DMS114 treated with DMSO at 0.1 percent for 48 hours (cell line): ENCODE measurements around the gene MKRN1.
"Not testable (repeated sequence)": the region's sequence is repeated elsewhere in the genome, so short reads cannot be mapped to it uniquely, and the experiment has no call there.

ENCODE experiments used
- DNase-seq: peaks from one replicate; lab custom pipeline; 2025; ENCODE audit not compliant: unreplicated experiment; lab: John Stamatoyannopoulos, UW

The MKRN1 gene, protein sequence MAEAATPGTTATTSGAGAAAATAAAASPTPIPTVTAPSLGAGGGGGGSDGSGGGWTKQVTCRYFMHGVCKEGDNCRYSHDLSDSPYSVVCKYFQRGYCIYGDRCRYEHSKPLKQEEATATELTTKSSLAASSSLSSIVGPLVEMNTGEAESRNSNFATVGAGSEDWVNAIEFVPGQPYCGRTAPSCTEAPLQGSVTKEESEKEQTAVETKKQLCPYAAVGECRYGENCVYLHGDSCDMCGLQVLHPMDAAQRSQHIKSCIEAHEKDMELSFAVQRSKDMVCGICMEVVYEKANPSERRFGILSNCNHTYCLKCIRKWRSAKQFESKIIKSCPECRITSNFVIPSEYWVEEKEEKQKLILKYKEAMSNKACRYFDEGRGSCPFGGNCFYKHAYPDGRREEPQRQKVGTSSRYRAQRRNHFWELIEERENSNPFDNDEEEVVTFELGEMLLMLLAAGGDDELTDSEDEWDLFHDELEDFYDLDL

DNA sequence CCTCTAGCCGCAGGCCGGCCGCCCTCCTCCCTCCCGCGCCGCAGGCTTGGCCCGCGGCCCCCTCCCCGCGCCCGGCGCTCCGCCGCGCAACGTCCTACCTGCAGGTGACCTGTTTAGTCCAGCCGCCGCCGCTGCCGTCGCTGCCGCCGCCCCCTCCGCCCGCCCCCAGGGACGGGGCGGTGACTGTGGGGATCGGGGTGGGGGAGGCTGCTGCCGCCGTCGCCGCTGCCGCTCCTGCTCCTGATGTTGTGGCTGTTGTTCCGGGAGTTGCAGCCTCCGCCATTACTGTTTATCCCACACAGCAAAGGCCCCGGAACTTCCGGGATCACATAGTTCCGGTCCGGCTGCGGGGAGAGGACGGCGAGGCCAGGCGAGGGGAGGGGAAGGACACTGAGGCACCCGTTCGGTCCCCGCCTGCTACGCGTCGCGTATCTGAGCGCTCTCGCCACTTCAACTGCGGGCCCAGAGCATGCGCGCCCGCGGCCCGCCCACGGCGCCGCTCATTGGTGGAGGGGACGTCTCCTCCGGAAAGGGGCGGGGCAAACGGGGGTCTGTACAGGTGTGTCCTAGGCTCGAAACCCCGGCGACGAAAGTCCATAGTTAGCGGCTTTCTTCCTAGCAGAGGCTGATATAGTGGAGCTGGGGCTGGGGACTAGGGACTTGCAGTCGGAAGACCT lies at the start of gene MKRN1:
Gene MKRN1 (minus strand): TSS at position 444 of the 677 bp plus-strand sequence. CDS start 161 bp downstream, at position 283.
- DNase-seq, result peak; percentile 88

DNA sequence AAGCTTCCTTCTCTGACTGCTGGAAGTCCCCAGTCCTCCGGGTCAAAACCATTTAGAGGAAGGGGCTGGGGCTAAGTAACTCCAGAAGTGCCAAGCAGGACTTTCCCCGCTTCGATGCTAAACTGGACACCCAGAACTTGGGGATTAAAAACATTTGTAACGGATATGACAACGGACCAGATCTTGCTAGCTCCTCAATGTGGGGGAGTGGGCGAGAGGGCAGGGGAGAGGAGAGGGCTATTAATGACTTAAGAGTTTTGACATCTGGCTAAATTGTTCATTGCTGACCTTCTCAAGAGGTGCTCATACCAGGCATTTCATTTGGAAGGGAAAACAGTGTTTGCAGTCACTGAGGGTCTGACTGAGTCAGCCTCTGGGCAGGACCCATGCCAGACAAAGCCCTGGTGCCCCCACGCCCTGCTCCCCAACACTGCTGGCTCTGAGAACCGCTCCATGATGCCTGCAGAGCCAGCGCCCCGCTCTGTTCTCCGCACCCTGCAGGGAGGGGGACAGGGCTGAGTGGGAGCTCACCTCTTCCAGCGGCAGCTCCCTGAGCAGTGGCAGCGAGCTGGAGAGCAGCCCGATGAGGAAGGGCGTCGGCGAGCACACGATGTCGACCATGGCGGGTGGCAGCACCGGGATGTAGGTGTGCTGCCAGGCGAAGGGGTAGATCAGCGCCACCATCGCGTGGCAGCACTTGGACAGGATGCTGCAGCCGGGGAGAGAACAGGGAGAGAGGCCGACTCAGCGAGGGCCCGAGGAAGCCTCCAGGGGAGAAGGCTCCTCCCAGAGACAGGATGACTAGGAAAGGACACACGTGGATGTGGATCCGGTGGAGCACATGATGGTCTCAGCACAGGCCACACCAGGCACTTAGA lies 47.7 kb upstream of the MKRN1 start:
- DNase-seq, result no peak

DNA sequence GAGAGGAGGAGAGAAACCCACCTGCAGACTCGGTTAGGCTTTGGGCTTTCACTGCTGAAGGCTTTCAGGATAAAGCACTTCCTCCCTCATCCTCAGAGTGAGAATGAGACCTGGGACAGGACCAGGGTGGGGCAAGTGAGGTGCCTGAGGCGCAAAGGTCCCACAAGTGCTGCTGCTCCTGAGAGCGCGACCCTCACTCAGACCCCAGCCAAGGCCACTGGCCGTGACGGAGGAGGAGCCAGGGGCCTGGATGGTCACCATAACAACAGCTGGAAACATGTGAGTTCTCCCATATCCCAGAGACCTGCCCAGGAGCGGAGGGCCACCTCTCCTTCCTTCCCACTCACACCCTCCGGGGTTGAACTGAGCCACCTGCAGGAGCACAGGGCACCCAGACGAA lies 46.9 kb upstream of the MKRN1 start:
- no peak for DNase-seq

DNA sequence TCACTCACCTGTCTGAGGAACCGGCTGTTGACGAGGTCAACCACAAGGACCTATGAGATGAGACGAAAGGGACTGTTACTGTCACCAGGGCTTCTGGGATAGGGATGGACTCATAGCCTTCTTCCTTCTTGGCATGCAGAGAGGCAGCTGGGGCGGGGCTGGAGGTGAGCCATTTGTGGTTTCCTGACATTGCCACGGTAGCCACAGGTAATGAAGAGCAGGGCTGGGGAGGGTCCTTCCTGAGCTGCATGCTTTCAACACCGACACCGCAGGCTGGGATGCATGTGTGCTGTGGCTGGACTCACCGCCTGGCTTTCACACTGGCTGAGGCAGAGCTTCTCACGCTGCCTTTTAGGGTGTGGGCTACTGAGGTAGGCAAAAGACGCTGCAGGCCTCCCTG lies 46.4 kb upstream of the MKRN1 start:
- DNase-seq, result no peak

DNA sequence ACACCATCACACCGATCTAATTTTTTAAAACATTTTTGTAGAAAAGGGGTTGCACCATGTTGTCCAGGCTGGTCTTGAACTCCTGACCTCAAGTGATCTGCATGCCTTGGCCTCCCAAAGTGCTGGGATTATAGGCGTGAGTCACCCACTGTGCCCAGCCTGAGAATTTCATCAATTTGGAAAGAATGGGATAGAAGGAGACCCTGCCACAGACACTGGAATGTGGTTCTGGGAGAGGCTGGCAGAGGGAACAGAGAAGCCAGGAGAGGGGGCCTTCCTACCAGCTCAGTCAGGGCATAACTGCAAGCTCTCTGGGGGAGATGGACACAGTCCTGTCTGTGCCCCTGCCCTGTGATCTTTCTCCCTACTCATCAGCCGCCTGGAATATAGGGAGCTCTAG lies 42.1 kb upstream of the MKRN1 start:
- DNase-seq, result no peak

DNA sequence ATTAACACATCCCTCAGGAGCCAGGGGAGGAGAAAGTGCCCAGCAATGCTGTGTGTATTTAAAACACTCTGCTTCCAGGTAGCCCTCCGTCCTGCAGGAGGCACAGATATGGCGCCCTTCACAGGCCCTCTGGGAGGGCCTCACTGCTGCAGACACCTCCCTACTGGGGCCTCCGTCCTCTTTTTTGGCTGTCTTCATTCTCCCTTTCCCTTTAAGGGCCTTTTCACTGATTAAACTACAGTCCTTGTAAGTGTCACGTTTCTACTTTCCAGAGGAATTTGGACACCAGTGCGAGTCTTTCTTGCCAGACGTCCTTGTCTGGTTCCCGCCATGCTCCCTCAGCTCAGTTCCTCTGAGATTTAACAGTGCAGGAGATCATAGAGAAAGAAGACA lies 39.7 kb upstream of the MKRN1 start:
- no peak for DNase-seq

DNA sequence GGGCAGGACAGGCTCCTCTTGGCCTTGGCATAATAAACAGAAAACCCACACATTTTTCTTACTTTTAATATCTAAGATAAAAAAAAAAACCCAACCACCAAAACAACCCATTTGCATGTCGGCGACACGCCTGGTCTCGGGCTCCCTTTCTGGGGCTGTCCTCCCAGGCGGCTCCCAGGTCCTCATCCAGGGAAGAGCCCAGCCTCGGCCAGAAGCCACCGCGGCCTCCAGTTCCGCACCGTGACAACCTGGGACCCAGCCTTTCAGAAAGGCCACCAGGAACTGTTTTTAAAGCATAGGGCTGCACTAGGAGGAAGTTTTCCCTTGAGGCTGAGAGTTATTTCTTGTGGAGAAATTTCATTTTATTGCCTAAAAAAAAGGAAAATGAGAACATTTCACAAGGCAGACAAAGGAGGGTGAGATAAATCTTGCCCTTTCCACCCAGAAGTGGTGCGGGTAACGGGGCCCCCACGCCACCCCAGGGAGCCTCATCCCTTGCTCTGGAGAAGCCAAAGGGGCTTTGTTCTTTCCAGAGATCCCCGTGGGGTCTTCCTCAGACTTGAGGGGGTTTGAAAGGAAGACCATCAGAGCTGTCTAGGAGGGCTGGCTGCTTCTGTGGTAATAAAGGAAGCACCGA lies 39.2 kb upstream of the MKRN1 start:
- DNase-seq, result no peak

DNA sequence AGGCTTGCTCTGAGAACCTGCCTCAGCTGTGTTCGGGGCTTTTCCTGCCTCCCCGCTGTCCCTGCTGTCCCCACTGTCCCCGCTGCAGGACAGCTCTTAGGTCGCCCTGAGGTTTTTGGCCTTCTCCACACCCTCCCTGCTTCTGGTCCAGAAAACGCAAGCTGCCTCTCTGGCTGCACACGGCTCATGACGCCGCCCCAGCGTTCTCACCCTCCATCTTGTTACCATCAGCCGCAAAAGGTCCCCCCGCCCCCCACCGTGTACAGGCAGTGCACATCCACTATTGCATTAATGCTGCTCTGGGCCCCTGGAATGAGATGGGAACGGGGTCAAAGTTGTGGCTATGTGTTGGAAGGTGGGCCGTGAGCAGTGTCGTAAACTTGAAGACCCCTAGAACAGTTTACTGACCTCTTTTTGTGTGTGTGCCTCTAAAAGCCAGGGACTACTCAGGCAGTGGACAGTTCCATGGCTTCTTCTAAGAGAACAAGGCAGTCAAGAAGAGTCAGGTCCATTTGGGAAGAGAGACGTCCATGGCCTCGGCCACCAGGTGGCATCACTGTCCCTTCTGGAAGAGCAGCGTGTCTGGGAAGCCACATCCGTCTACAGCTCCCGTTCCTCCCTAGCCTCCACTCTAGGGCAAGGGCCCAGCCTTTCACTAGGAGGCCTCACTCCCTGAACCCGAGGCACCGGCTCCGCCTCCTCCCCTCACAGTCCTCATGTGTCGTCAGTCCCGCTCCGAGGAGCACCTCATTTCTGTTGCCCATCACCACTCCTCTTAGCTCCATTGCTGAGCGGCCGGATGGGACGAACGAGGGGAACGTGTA lies 38.5 kb upstream of the MKRN1 start:
- DNase-seq, result peak; percentile 81

DNA sequence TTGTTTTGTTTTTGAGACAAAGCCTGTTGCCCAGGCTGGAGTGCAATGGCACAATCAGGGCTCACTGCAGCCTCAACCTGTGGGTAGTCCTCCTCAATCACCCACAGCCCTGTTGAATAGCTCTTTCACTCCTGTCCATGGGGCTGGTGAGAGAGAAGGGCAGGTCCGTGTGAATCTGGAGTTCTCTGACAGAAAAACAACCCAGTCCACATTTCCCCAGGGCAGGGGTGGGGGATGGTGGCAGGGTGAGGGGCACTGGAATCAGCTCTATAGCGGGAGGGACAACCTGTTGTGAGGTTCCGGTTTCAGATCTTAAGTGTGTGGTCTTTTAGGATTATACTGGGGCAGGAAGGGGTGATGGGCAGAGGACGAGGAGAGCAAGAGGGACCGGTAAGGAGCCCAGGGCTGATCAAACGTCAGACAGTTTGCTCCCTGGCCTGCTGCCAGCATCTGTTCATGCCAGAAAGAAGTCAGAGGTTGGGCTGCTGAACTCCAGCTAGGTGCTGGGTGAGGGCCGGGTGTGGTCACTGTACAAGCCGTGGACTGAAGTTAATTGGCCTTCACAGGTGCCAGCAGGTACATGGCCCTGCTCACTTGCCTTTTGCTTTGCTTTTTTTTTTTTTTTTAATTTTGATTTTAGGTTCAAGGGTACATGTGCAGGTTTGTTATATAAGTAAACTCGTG lies 33.2 kb upstream of the MKRN1 start:
- no peak for DNase-seq

DNA sequence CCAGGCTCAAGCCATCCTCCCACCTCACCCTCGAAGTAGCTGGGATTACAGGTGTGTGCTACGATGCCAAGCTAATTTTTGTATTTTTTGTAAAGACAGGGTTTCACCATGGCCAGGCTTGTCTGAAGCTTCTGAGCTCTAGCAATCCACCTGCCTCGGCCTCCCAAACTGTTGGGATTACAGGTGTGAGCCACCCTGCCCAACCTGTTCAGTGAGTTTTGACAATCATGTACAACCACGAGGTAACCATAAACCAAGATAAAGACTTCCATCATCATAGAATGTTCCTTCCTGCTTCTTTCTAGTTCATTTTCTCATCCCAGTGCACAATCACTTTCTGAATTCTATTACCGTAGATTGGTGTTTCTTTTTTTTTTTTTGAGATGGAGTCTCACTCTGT lies 30.5 kb upstream of the MKRN1 start:
- DNase-seq, result no peak

DNA sequence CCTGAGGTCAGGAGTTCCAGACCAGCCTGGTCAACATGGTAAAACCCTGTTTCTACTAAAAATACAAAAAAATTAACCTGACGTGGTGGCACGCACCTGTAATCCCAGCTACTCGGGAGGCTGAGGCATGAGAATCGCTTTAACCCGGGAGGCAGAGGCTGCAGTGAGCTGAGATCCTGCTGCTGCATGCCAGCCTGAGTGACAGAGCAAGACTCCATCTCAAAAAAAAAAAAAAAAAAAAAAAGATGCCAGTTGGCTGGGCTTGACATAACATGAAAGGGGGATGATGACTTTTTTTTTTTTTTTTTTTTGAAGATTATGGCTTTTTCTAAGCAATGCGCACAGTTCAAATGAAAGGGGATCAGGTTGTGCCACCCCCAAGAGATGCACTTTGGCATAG lies 28.3 kb upstream of the MKRN1 start:
- DNase-seq, result not testable (repeated sequence)

DNA sequence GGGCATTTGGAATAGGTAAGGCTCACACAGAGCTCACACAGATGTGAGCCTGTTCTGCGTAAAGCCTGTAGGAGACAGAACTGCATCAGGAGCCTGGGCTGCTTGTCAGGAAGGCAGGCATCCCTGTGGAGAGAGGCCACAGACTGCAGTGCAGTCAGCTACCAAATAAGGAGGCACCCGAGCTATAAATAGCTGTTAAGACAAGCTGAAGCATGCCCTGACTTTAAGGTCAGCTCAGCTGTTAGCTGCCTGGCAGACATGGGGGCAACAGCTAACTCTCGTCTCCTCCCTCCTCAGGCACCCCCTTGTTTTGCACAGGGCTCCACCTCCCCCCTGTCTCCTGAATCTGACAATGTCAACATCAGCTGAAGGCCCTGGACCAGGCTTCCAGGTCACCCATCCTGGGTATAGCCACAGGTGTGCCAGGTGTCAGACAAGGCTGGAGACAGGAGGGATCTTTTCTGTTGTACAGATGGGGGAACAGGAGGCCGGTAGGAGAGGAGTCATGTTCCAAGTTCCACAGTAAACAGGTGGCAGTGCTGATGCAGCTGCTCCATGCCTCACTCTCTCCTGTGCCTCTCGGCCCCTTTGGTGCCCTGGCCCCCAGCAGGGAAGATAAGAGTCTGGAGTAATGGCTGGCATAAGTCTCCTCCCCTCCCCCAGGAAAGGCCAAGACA lies 27.6 kb upstream of the MKRN1 start:
- no peak for DNase-seq

DNA sequence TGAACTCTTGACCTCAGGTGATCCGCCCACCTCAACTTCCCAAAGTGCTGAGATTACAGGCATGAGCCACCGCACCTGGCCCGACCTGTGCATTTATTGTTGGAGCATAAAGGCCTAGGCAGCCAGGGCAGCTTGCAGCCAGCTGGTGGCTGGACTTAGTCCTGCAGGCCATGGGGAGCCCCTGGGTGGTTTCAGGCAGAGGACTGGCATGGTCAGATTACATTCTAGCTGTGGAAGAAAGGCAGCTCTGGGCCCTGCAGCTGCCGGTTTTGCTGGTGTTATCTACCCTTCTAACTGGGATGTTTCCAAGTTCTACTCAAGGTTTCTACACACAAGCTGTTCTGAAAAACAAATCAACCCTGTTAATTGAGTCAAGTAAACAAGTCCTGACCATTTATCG lies 22.7 kb upstream of the MKRN1 start:
- DNase-seq, result no peak

DNA sequence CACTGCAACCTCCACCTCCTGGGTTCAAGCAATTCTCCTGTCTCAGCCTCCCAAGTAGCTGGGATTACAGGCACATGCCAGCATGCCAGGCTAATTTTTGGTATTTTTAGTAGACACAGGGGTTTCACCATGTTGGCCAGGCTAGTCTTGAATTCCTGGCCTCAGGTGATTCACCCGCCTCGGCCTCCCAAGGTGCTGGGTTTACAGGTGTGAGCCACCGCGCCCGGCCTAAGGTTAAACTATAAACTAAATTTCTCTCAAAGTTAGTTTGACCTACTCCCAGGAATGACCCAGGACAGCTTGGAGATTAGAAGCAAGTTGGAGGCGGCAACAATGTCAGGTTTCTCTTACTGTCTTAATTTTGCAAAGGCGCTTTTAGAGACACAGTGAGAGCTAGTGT lies 18.5 kb upstream of the MKRN1 start:
- not testable (repeated sequence) for DNase-seq

DNA sequence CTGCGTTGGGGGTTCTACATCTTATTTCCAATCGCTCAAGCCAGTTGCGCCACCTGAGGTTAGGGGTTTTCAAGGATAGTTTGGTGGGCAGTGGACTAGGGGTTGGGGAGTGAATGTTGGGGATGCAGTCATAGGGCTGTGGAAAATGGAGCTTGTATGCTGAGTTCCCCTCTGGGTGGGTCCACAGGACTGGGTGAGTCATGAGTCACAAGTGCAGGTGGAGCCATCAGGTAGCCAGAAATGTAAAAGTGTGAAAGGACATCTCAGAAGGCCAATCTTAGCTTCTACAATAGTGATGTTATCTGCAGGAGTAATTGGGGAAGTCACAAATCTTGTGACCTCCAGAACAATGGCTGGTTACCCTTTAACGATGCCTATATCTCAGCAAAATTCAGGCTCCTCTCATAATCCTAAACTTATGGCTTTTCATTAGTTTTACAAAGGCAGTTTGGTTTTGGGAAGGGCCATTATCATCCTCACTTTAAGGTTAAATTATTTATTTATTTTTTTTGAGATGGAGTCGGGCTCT lies 18.0 kb upstream of the MKRN1 start:
- DNase-seq, result no peak

DNA sequence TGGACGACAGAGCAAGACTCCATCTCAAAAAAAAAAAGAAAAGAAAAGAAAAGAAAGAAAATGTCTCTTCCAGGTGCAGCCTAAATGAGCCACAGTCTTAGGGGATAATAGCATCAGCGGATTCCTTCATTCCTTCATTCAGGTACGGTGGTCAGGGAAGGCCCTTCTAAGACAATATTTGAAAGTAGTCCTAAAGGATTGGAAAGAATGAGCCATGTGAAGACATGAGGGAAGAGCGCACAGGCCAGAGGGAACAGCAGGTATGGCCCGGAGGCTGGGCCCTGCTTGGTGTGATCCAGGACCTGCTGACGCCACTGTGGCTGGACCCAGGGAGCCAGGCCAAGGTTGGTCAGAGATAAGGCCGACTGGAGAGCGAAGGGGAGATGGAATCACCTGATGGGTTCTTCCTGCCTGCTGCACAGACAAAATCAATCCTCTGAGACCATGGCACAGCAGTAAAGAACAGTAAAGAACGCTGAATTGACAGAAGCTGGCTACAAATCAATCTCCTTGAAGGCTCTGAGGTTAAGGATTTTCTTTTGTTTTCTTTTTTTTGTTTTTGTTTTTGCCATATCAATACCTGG lies 16.3 kb upstream of the MKRN1 start:
- no peak for DNase-seq

DNA sequence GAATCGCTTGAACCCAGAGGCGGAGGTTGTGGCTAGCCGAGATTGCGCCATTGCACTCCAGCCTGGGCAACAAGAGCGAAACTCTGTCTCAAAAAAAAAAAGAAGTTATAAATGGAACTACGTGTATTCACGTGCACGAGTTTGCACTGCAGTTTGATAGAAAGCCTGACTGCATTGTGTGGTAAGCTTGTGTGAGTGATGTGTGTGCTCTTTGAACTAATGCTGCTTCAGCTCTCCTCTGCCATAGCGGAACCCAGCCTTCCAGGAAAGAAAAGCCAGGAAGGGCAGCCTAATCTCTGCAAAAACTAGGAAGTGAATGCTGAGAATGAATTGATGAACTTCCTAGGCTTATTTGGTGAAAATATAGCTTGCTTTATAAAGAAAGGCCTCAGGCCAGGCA lies 15.6 kb upstream of the MKRN1 start:
- no peak for DNase-seq

DNA sequence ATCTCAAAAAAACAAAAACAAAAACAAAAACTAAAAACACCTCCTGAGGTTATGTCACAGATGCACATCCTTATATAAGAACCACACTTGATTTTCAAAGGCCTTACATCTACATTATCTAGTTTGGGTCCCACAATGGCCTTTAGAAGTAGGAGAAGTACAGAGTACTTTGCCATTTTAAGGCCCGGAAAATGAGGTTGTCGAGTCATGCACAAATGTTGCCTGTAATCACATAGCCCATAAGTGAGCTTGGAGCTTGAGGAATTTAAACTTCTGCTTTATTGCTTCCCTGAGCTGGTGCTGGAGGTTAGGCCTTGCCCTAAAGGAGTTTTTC lies 9.7 kb upstream of the MKRN1 start:
- DNase-seq, result no peak
